ENCODE data around the gene SCYL1.

DNA sequence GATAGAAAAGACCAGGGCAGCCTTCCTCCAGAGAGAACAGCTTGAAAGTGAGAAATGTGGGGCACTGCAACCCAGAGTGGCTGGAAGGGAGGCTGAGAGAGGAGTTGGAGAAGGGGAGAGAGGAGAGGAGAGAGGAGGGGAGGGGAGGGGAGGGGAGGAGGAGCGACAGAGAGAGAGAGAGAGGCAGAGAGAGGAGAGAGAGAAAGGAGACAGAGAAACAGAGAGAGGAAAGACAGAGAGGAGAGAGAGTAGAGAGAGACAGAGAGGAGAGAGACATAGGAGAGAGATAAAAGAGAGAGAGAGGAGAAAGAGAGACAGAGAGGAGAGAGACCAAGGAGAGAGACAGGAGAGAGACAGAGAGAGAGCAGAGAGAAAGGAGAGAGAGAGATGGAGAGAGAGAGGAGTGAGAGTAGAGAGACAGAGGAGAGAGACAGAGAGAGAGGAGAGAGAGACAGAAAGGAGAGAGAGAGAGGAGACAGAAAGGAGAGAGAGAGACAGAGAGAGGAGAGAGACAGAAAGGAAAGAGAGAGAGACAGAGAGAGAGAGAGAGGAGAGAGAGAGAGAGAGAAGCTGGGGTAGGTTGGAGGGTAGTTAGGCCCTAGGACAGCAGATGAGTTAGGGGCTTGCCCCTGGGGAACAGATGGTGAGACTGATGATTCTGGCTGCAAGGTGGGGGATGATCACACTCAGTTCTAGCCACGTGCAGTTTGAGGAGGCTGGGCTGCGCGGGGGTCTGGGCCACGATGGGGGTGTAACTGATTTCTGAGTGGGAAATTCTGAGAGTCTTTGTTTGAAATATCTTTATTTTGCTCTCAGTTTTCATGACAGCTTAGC, 8.5 kb upstream of the SCYL1 start:
- TF ChIP-seq POLR2A (IDR thresholded peaks at IDR 0.05) = no peak
- TF ChIP-seq, protein P1, sequence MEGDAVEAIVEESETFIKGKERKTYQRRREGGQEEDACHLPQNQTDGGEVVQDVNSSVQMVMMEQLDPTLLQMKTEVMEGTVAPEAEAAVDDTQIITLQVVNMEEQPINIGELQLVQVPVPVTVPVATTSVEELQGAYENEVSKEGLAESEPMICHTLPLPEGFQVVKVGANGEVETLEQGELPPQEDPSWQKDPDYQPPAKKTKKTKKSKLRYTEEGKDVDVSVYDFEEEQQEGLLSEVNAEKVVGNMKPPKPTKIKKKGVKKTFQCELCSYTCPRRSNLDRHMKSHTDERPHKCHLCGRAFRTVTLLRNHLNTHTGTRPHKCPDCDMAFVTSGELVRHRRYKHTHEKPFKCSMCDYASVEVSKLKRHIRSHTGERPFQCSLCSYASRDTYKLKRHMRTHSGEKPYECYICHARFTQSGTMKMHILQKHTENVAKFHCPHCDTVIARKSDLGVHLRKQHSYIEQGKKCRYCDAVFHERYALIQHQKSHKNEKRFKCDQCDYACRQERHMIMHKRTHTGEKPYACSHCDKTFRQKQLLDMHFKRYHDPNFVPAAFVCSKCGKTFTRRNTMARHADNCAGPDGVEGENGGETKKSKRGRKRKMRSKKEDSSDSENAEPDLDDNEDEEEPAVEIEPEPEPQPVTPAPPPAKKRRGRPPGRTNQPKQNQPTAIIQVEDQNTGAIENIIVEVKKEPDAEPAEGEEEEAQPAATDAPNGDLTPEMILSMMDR (IDR thresholded peaks at IDR 0.05) = peak in 2 of 6 experiments; percentile 5 to 6
